Transverse colon (tissue), 3 donors: Measurements from ENCODE around the gene DCP1A.

Experiments
- CTCF ChIP-seq, 5 experiments: fragments of 200-600 bp in 3 of 5; fragments of 450-650 bp in 2 of 5; sonication (generic) in 3 of 5; IDR thresholded peaks; 1 replicate in 2 of 5; 2 replicates in 3 of 5; pipeline ENCODE4 v1.5.1; 2016 to 2017; ENCODE audit warnings: antibody characterized with exemption in 5 of 5, inconsistent platforms in 3 of 5, mild to moderate bottlenecking in 2 of 5, moderate library complexity in 1 of 5
- EP300 ChIP-seq: sonication (generic); formaldehyde crosslinking; IDR thresholded peaks from one replicate; pipeline ENCODE4 v1.6.1; 2017; ENCODE audit warnings: antibody characterized with exemption, low read depth
- POLR2A ChIP-seq: fragments of 450-650 bp; IDR thresholded peaks from one replicate; pipeline ENCODE4 v1.6.1; 2016; ENCODE audit warnings: antibody characterized with exemption, mild to moderate bottlenecking, moderate library complexity

DNA sequence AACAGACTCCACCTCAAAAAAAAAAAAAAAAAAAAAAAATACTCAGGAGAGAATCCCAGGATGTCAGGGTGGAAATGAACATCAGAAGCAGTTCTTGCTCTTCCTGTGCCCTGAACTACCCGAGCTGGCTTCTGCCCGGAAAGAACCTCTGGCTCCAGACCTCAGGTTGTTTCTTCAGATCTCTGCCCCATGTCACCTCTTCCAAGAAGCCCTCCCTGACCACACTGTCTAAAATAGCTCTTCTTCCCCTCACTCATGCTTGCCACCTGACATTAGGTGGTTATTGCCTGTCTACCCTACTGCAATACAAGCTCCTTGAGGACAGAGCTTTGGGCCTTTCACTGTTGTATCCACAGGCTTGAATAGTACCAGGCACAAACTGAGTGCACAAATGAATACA is 99.7 kb downstream of the DCP1A start:
- TF ChIP-seq POLR2A = no peak
- no peak for TF ChIP-seq CTCF (IDR thresholded peaks at IDR 0.05)
- TF ChIP-seq EP300 = no peak
